NCI-H69 (cell line): ENCODE measurements around the gene UMODL1.

Source experiments
- DNase-seq: peaks from one replicate; lab custom pipeline; 2025; lab: John Stamatoyannopoulos, UW

Gene UMODL1

DNA sequence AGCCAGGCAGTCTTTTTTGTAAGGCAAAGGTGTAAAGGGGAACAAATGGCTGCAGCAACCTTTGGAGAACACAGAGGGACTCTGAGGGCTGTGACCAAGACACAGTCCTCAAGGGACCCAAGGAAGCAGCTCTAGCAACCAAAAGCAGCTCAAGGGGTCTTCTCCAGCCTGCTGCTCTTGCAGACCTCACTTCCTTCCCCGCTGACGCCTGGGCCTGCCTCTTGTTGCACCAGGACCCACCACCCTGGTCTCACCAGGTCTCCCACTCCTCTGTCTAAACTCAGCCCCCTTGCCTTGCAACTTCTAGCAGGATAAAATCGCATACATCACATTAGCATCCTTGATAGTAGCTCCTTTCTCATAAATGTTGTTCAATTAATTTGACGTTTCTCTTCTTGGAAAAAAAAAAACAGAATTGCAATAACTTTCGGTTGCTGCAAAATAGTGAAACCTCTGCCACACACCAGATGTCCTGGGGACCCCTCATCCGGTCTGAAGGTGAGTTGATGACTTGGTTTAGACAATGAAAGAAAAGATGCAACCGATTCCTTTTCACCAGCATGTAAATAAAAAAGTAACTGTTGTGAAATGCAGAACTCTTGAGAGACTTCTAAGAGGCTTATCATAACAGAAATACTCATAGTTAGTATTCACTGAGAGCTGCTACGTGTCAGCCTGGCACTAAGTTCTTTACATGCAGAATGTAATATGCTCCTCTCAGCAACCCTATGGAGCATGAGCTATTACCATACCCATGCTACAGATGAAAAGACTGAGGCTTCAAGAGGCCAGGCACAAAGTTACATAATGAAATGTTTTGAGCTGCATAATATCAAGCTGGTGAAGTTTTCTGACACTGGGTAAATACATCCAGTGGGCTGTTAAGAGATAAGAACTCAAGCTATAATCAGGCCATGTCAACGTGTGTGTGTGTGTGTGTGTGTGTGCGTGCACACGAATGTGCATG lies 58.5 kb downstream of the UMODL1 start:
- no peak for DNase-seq

GRCh38 chr21:42130441-42130840 lies 59.3 kb downstream of the UMODL1 start:
- no peak for DNase-seq

- DNase-seq: no peak
Measured at GRCh38 chr21:42132183-42132582, 61.1 kb downstream of the UMODL1 start.

DNA sequence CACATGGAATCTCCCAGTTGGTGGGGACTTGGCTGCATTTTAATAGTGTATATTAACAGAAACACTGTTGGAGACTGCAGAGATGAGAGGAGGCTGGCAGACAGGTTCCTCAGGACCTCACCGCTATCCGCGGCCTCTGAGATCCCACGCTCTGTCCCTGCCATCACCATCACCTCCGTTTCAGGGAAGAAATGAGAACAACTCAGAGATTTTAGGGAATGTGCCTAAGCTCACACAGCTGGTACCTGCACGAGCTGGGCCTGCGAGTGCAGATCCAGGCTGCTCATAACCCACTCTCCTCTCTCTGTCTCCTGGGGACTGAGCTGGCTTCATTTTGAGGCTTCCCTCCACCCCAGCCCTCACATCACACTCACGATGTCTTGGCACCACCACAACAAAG lies 62.0 kb downstream of the UMODL1 start:
- DNase-seq: no peak

DNA sequence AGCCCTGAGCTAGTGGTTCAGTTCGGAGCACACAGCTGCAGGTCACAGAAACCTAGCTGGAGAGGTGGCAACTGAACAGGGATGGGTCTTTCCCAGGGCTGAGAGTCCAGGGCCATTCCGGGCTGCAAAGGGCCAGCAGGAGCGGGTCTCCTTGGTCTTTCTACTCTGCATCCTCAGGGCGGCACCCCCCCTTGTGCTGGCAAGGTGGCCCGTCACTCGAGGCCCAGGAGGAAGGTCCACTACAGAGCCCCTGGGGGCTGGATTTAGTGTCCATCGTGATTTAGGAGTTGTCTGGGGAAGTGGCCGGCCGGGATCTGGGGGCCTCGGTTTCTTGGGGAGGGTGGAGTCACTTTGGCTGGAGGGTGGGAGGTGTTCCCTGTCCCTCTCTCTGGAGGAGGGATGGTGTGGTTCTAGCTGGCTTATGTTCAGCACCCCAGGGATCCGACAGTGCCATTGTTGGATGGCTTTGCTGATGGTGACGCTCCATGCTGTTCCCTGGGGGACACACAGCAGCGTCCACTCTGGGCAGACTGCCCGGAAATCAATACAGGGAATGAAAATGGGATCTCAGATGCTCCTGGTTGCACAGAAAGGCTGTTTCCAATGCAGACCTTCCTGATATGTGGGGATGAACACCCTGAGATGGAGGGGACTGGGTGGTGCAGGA lies 64.4 kb downstream of the UMODL1 start:
- DNase-seq: peak; percentile 83

DNA sequence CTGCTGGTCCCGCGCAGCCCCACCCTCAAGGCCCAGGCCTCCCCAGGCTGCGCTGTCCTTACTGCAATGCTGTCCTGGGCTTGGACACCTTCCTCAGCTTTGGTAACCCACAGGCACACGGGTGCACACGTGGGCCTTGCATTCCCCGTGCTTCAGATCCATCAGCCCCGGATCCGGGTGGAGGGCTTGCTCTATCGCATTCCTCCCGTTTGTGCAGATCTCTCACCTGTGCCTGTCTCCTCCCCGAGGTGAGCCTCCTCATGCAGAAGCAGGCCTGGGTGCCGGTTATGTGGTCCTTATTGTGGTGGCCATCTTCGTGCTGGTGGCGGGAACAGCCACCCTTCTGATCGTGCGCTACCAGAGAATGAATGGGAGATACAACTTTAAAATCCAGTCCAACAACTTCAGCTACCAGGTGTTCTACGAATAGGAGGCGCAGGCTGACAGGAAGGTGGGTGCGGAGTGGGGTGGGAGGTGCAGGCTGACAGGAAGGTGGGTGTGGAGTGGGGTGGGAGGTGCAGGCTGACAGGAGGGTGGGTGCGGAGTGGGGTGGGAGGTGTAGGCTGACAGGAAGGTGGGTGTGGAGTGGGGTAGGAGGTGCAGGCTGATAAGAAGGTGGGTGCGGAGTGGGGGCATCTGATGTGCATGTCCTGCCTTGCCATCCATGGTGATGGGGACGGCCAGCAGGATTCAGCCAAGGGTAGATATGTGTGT lies 66.2 kb downstream of the UMODL1 start:
- DNase-seq: no peak

DNA sequence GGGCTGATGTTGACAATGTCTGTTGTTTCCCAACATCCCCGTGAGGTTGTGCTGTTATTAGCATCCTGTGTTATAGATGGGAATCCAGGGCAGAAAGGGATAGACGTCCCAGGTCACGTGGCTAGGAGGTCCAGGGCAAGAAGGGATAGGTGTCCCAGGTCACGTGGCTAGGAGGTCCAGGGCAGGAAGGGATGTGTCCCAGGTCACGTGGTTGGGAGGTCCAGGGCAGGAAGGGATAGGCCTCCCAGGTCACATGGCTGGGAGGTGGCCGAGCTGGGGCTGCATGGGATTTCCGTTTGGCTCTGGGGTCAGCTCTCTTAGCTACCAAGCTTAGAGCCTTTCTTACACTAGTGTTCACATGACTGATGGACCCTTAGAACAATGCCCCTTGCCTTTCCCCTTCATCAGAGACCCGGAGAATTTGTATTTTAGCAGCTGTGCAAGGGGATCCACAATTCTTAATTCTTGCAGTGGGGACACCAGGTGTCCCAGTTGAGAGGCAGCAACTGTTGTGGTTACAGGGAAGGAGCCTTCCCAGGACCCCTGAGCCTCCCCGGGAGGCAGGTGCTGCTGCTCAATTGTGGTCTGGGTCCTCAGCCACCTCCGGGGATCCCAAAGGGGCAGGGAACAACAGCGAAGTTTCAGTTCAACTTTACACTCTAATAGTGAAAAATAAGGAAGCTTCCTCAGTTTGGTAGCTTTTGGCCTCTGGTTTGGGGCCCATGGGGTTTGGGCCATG lies 69.2 kb downstream of the UMODL1 start:
- no peak for DNase-seq

- DNase-seq: no peak
Measured at GRCh38 chr21:42141643-42142042, 70.5 kb downstream of the UMODL1 start.

DNA sequence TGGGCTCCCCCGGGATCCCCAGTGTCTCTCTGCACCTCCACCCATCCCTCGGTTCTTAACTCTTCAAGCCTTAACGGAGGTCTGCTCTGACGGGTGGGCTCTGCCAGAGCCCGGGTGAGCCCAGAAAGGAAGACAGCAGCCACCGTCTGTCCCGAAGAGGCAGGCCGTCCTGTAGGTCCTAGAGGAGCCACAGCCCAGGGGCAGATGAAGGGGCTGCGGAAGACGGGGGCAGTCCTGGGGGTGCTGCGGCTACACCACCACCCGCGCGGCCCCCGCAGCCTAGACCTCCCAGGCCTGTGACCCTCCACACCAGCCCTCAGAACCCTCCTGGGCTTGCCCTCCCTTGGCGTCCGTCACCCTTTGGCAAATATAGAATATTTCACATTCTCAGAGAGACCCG lies 71.0 kb downstream of the UMODL1 start:
- no peak for DNase-seq

DNA sequence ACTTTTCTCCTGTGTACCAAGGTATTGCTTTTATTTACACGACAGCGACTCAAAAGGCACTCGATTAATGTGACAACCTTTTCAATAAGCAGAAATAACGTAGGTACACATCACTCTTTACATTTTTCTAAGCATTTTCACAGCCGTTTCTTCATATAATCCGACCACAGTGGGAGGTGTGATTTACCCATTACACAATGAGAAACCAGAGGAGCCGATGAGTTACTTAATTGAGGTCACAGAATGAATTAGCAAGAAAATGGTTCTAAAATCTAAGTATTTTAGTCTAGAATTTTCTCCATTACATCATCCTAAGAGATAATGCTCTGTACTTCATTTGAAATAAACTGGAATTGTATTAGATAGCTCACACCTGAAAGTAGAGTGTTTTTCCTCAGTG lies 71.5 kb downstream of the UMODL1 start:
- no peak for DNase-seq

GRCh38 chr21:42143111-42143510 lies 72.0 kb downstream of the UMODL1 start:
- DNase-seq: no peak

DNA sequence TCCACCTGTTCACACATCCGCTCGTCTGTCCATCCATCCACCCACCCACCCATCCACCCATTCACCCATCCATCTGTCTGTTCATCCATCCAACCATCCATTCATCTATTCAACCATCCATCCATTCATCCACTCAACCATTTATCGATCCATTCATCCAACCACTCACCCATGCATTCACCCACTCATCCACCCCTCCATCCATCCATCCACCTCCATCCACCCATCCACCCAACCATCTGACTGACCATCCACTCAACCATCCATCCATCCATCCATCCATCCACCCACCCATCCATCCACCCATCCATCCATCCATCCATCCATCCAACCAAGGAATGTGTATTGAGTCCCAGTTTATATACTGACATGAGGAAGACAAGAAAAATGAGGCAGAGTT lies 73.1 kb downstream of the UMODL1 start:
- no peak for DNase-seq

GRCh38 chr21:42144679-42145568 lies 73.8 kb downstream of the UMODL1 start:
- DNase-seq: no peak

DNA sequence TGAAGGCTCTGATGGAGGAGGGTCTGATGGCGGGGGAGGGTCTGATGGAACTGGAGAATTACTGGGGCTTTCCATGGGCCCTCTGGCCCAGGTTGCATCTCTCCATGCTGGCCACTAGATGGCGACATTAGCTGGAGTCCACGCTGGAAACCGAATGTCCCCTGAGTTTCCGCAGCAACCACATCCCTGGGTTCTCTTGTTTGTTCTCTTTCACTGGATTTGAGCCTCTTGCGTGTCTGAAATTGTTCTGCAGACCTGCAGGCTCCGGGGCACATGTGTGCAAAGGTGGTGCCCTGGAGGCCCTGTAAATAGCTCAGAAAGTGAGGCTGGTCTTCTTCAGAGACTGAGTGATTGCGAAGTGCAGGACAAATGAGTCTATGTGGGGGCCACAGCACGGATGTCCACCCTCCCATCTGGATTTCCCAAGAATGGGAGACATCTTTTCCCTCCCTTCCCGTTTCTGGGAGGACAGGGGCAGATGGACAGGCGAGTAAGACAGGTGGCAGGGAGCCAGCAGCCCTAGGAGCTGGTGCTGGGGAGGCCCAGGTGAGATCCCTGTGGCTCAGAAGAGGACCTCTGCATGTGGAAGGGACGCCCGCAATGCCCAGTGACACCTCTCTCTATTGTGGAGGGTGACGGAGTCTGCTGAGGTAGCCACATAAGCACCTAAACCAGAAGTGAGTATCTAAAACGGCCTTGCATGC lies 74.6 kb downstream of the UMODL1 start:
- peak; percentile 81 for DNase-seq

DNA sequence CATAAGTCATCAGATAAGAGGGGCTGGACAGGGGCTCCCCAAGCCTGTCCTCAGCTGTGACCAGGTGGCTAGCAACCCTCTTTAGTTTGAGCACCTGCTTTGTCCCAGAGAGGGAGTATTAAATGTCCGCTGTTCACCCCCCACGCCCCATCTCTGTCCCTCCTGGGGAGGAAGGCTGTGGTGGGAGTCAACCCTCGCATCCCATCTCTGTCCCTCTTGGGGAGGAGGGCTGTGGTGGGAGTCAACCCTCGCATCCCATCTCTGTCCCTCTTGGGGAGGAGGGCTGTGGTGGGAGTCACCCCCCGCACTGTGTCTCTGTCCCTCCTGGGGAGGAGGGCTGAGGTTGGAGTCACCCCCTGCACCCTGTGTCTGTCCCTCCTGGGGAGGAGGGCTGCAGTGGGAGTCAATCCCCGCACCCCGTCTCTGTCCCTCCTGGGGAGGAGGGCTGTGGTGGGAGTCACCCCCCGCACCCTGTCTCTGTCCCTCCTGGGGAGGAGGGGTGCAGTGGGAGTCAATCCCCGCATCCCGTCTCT lies 75.2 kb downstream of the UMODL1 start:
- DNase-seq: no peak

DNA sequence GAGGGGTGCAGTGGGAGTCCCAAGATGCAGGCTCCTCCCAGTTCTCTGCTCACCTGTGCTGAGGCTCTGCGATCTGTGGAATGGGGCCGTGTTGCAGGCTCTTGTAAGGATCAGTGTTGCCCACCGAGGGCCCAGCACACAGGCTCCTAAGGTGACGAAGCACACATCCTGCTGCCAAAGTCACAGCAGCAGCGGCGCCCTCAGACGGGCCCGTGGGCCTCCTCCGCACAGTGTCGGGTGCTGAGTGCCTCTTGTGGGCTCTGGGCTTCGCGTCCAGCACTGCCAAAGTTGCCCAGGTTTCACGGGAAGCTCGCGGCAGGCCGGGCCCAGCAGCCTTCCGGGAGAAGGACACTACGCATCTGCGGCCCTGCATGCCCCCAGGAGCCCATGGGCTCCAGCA lies 75.7 kb downstream of the UMODL1 start:
- DNase-seq: no peak

DNA sequence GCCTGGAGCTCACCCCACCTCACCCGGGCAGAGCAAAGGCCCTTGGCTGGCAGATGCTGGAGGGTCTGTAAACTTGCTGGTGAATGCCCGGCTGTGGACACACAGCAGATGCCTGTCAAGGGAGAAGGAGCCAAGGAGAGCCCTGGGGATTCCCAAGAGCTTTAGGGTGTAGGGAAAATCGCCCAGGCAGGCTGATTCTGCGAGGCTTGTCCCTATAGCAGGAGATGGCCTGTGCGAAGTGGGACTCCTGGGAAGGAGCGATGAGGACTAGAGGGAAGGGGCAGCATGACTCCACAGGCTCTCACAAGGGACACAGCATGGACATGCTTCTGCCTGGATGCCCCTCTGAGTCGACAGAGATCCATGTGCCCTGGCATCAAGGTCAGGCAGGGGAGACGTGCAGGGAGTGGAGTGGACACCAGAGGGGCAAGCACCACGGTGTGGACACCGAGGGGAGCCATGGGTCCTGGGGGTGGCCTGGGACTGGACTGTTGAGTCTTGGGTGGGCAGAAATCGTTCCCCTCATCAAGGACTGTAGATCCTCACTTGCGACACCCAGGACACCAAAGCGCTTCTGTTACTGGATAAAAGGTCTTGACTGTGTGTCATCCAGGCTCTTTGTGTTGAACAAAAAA lies 76.4 kb downstream of the UMODL1 start:
- DNase-seq: no peak

DNA sequence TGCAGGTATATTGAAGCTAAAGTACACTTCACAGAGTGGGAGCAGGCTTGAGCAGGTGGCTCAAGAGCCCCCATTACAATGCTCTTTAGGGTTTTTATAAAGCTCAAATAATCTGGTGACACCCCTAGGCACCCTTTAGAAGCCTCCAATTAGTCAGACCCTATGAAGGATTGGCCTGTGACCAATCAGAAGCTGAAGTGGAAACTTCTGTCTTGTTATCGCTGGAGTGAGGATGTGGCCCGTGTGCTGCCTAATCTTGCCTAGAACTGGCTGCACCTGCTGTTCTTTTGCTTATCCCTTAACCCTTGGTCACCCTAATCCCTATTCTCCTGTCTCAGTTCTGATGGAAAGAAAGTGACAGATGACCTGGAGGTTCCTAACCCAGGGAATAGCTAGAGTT lies 77.0 kb downstream of the UMODL1 start:
- no peak for DNase-seq

DNA sequence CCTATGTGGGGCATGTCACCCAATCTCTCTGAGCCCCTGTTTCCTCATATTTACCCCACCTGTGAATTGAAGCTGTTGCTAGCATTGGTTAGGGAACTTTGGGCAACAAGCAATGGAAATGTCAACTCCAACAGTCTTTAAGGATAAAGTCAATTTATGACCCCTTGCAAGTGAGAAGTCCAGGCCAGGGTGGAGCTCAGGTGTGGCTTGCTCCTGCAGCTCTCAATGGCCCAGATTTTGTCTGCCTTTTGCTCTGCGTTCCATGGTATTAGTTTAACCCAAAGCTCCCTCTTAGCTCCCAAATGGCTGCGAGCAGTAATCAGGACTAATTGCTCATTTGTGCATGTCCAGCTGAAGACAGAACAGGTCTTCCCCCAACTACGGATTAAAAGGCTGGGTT lies 77.5 kb downstream of the UMODL1 start:
- no peak for DNase-seq
